HFF-Myc (cell line): ENCODE data around the gene WFDC1.

ENCODE experiments used
- DNase-seq: peaks from one replicate; pipeline ENCODE4 v3.0.0-alpha.2; 2011; ENCODE audit warnings: low read depth; ENCODE audit errors: extremely low read depth
- H3K4me3 ChIP-seq: replicated peaks from 2 replicates; pipeline ENCODE4 v1.5.1; 2011; ENCODE audit warnings: low read depth, mild to moderate bottlenecking, control low read depth, low read length
- TF ChIP-seq, protein P1 (sequence below): IDR thresholded peaks from 2 replicates; pipeline ENCODE4 v1.5.1; 2012; ENCODE audit warnings: mild to moderate bottlenecking, low read depth, low read length, control low read depth; ENCODE audit errors: missing control alignments

WFDC1 gene, protein sequence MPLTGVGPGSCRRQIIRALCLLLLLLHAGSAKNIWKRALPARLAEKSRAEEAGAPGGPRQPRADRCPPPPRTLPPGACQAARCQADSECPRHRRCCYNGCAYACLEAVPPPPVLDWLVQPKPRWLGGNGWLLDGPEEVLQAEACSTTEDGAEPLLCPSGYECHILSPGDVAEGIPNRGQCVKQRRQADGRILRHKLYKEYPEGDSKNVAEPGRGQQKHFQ

DNA sequence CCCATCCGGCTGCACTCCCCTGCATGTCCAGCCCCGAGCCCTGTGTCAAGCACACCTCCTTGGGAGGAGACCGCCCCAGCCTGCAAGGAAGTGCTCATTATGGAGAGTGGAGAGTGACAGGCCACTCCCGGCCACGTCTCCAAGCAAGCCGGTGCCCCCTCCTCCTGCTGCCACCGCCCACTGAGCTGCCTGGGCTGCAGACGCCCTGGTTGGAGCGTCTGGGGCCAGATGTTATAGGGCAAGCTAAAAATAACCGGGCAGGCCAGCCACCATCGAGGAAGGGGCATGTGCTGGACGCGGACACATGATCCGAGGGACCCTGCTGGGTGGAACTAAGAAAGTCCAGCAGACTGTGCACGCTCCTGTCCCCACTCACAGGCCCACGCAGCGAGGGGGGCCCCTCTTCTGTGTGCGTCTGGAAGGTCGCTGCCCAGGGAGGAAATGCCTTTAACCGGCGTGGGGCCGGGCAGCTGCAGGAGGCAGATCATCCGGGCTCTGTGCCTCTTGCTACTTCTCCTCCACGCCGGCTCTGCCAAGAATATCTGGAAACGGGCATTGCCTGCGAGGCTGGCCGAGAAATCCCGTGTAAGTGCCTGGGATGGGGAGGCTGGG lies at the start of gene WFDC1:
WFDC1 (plus strand) TSS at position 348 of the 612 bp plus-strand sequence; CDS start at position 442, 94 bp downstream.
- DNase-seq = no peak
- H3K4me3 ChIP-seq = no peak within 1 kb of the TSS
- TF ChIP-seq, protein P1, sequence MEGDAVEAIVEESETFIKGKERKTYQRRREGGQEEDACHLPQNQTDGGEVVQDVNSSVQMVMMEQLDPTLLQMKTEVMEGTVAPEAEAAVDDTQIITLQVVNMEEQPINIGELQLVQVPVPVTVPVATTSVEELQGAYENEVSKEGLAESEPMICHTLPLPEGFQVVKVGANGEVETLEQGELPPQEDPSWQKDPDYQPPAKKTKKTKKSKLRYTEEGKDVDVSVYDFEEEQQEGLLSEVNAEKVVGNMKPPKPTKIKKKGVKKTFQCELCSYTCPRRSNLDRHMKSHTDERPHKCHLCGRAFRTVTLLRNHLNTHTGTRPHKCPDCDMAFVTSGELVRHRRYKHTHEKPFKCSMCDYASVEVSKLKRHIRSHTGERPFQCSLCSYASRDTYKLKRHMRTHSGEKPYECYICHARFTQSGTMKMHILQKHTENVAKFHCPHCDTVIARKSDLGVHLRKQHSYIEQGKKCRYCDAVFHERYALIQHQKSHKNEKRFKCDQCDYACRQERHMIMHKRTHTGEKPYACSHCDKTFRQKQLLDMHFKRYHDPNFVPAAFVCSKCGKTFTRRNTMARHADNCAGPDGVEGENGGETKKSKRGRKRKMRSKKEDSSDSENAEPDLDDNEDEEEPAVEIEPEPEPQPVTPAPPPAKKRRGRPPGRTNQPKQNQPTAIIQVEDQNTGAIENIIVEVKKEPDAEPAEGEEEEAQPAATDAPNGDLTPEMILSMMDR = no peak

DNA sequence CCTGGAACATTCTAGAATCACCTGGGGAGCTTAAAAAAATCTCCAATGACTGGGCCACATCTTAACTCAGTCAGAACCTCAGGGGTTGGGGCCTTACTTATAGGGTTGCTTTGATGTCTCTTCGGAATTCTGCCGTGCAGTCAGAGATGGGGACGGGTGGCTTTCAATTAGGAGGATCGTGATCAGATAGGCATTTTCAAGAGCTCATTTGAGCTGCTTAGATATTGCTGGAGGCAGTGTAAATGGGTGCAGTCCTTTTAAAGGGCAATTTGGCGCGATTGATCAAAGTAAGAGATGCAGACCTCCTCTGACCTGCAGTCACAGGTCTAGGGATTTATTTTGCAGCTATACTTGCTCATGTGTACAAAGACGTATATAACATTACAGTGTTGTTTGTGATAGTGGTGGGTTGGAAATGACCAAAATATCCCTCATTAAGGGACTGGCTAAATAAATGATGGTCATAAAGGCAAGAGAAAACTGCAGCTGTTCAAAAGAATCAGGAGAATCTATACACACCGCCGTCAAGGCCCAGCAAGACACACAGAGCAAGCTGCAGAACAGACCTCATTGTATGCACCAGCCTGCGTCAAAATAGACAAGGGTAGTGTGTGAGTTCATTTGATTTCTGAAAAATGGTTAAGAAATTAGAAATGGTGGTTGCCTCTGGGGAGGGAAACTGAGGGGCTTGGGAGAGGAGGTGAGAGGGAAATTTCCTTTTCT lies 48.6 kb upstream of the WFDC1 start:
- no peak overlapping the region for H3K4me3 ChIP-seq
- TF ChIP-seq, protein P1 = no peak
- DNase-seq = no peak

DNA sequence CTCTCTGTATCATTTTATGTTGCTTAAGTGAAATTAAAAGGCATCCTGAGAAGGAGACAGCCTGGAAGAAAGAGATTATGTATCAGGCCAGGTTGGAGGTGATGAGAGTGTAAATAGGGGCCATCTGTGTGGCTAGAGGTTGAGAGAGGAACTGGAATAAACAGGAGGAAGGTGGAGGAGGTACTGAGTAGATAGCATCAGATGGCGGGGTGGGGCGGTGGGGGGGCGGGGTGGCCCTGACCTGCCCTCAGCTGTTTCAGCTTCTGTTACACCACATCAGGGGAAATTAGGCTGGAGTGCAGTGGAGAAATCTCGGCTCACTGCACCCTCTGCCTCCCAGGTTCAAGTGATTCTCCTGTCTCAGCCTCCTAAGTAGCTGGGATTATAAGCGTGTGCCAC lies 48.0 kb upstream of the WFDC1 start:
- no peak overlapping the region for H3K4me3 ChIP-seq
- no peak for DNase-seq
- TF ChIP-seq, protein P1 = no peak

DNA sequence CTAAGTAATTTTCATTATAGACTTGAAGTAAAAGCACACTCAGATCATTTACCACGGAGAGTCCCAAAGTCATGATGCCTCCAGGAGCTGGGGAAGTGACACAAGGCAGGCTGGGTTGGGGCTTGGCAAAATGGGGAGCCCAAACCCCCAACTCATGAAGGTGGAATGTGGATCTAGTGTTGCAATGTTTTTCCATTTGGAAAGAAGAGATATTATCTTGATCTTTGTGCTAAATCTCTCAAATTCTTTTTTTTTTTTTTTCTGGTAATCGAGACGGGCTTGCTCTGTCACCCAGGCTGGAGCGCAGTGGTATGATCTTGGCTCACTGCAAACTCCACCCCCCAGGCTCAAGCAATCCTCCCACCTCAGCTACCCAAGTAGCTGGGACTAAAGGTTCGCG lies 47.3 kb upstream of the WFDC1 start:
- no peak for DNase-seq
- TF ChIP-seq, protein P1 = no peak
- no peak overlapping the region for H3K4me3 ChIP-seq

DNA sequence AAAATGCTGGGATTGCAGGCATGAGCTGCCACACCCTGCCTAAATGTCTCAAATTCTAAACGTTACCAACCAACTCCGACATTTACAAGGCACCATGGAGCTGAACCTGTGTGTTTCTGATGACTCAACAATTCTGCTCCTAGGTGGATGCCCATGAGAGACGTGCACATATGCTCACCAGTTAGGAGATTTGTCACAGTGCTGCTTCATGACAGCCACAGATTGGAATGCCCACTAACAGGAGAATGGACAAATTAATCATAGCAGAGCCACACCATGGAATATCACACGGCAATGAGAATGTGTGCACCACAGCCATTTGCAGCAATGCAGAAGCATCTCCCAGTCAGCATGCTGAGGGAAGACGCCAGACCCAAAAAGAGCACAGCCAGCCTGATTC lies 46.8 kb upstream of the WFDC1 start:
- DNase-seq = no peak
- no peak overlapping the region for H3K4me3 ChIP-seq
- TF ChIP-seq, protein P1 = no peak

DNA sequence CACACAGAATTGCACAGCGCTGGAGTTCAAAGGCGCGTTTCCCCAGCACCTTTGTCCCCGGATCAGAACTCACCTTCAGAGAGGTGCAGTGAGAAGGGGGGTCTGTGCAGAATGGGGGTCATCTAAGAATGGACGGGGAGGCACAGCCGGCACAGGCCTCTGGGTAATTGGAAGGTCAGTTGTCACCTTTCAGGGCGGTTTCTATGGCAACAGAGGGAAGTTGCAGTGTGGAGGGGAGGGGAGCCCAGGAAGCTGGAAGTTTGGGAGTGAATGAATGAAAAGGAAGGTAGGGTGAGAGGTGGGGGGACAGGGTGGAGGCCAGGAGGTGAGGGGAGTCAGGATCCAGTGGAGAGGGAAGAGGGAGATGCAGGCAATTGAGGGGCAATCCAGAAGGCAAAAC lies 42.5 kb upstream of the WFDC1 start:
- TF ChIP-seq, protein P1 = no peak
- no peak for DNase-seq
- no peak overlapping the region for H3K4me3 ChIP-seq
